SIG-M5 treated with dmso at 0.1 percent for 504 hours (cell line): ENCODE data around the gene CDKAL1.
"Not testable (repeated sequence)": the region's sequence is repeated elsewhere in the genome, so short reads cannot be mapped to it uniquely, and the experiment has no call there.

Experiments used
- DNase-seq: peaks from one replicate; lab custom pipeline; 2025; ENCODE audit not compliant: unreplicated experiment; lab: John Stamatoyannopoulos, UW

The CDKAL1 gene

GRCh38 chr6:20827798-20828197, 293.5 kb downstream of the CDKAL1 start:
- no peak for DNase-seq

DNA sequence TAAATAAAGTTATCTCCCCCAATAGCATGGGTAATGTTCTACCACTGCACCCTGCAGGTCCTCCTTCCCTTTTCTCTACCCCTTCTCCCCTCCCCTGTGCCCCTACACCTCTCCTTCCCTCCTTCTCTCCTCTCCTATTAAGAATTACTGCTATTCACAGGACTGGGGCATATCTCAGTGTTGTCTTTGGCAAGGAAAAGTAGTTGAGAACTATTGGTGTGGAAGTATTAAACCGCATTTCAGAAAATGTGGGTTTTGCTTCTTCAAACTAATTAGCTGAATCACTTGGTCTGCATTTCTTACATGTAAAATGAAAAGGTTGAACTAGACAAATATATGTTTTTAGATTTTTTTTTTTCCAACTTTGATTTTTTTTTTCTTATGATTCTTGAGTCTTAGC, 296.3 kb downstream of the CDKAL1 start:
- no peak for DNase-seq

GRCh38 chr6:20831251-20831650, 297.0 kb downstream of the CDKAL1 start:
- not testable (repeated sequence) for DNase-seq

DNA sequence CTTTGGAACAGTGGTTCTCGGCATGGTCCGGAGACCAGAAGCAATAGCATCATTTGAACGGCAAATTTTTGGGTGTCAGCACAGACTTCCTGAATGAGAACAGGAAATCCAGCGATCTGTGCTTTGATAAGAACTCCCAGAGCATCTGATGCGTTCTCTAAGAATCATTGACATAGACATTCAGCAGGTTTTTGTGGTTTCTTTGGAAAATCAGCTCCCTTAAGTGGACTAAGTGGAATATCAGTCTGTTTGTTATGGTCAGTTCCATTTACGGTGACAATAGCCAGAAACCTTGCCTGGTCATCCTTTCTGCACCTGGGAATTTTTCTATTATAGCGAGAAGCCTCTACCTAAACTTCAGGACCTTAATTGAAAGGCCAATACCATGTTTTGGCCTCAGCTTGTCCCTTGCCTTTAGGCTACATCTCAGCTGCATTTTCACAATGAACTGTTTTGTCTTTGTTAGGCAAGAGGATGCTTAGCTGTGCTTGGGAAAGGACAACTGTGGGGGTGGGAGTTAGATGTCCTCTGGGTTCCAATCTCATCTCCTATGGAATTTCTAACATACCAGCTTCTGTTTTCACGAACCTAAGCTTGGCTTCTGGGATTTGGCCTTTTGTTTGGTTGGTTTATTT, 299.7 kb downstream of the CDKAL1 start:
- no peak for DNase-seq

DNA sequence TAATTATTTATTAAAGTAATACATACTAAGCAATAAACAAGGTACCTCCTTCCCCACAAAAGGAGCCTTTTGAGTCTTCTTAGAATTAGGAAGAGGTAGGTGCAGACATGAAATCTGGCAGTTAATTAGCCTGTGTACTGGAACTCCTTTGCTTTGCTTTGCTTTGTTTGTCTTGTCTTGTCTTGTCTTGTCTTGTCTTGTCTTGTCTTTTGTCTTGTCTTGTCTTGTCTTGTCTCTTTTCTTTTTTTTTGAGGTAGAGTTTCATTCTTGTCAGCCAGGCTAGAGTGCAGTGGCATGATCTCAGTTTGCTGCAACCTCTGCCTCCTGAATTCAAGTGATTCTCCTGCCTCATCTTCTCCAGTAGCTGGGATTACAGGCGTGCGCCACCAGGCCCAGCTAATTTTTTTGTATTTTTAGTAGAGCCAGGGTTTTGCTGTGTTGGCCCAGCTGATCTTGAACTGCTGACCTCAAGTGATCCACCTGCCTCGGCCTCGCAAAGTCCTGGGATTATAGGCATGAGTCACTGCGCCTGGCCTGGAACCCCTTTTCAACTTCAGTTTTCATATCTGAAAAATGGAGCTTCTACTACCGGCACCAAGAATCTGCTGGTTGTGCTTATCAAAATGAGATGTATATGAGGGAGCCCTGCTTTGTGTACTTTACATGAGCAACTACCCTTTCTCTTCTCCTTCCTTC, 301.2 kb downstream of the CDKAL1 start:
- DNase-seq = no peak

GRCh38 chr6:20837189-20837588, 302.9 kb downstream of the CDKAL1 start:
- DNase-seq = no peak

DNA sequence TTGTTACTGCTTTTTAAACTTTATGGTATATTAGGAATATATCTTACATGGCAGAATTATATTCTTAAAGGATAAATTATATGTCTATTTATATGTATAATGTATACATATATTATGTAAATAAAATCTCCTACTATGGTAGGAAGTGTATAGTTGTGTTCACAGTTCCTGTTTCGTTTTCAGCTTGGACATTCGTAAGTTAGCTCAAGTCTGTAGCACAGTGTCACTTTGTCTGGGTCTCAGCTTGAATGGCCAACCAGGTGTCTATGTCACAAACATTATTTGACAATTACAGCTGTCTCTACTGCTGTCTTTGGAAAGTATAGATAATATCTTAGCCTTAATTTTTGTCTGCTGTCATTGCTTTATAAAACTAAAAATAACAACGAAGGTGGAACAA, 303.9 kb downstream of the CDKAL1 start:
- DNase-seq = no peak

GRCh38 chr6:20839630-20840029, 305.4 kb downstream of the CDKAL1 start:
- no peak for DNase-seq

- no peak for DNase-seq
Measured at GRCh38 chr6:20840675-20841074, 306.4 kb downstream of the CDKAL1 start.

DNA sequence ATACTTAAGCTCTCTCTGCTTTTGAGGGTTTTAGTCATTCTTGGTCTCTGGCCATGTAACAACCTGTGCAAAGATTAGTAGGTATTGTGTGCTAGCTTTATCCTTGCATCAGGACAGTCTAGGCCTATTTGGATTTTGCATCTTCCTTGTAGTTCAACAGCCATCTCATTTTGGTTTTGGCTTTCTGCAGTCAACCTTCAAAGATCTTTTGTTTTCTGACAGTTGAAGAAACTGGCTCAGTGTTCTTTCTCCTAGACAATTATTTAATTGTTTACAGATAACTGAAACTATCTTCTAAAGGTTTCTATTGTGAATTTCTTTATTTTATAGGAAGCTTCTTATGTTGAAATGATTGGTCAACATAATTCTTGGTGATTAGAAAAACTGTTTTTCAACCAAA, 307.5 kb downstream of the CDKAL1 start:
- DNase-seq = no peak

- no peak for DNase-seq
Measured at GRCh38 chr6:20845592-20845991, 311.3 kb downstream of the CDKAL1 start.

GRCh38 chr6:20846602-20847028, 312.4 kb downstream of the CDKAL1 start:
- peak; percentile 18 for DNase-seq

GRCh38 chr6:20847904-20848303, 313.6 kb downstream of the CDKAL1 start:
- no peak for DNase-seq

DNA sequence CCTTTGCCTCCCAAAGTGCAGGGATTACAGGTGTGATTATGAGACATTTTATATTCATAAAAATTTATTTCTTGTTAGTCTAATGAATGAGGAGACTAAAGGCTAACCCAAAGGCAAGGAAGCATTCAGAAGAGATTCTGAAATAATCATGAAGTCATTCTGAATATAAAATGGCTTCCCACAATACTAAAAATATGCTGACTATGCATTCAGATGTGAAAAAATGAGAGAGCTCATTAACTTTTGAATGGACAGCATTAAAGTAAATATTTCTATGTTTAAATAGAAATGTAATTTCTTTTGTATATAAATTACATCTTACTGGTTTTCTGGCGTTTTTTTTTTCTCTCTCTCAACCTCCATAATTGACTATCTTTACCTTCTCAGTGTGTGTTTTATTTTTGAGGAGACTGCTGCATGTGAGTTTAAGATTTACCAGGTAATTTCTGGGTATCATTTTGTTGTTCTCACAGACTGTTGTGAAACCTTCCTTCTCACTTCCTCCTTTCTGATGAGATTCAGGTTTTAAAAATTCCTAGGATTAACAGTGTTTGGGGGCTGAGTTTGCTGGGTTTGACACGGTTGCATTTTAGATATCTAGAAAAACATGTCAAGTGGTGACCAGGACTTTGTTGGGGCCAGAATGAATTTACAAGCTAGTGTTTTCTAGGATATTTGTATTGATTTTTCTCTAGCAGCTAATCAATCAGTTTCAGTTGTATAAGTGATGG, 316.6 kb downstream of the CDKAL1 start:
- no peak for DNase-seq

DNA sequence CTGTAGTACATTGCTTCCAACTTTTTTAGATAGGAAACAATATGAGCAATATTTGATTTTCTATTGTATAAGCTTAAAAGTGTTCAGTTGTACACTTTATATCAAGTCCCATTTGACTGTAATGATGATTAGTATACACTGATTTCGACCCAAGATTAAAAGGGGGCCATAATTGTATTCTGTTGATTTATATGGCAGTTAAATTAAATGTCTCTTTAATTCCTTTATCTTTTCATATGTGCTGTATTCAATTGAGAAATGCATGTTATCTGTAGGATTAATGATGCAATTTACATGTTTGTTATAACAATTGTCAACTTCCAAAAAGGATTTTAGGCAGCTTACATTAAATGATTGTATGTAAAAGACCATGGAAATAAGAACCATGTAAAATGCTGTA, 317.5 kb downstream of the CDKAL1 start:
- DNase-seq = no peak

DNA sequence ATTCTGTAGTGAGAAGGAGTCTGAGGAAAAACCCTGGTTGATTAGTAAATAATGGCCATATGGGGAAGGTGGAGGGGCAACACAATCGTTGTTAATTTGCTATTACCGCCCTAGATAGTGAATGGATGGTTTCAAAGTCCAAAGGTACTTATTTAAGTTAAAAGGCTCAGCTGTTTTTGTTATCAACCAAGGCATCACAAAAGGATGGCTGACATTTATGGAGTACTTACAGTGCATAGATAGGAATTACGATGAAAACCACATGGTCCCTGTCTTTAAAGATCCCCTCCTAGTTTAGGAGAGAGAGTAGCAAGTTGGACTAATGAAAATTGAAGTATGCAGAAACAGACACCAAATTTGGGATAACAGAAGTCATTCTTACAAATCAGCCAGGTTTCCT, 319.6 kb downstream of the CDKAL1 start:
- no peak for DNase-seq

- DNase-seq = no peak
Measured at GRCh38 chr6:20856681-20857288, 322.5 kb downstream of the CDKAL1 start.

GRCh38 chr6:20861481-20861880, 327.2 kb downstream of the CDKAL1 start:
- DNase-seq = no peak

DNA sequence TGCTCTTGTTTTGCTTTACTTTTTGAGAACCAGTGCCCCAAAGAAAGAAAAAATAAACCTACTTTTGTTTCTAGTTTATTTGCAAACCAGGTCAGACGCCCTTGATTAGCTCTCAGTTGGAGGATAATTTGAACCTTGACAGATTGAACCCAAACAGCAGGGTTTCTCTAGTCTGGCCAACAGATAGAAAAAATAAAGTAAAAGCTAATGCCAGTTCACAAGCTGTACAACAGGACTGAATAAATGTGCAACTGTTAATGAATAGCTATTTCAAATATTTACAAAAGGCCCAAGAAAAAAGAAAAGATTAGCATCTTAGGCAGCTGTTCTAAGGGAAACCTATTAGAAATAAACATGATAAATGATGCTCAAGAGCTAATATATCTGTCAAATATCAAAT, 331.8 kb downstream of the CDKAL1 start:
- DNase-seq = no peak

DNA sequence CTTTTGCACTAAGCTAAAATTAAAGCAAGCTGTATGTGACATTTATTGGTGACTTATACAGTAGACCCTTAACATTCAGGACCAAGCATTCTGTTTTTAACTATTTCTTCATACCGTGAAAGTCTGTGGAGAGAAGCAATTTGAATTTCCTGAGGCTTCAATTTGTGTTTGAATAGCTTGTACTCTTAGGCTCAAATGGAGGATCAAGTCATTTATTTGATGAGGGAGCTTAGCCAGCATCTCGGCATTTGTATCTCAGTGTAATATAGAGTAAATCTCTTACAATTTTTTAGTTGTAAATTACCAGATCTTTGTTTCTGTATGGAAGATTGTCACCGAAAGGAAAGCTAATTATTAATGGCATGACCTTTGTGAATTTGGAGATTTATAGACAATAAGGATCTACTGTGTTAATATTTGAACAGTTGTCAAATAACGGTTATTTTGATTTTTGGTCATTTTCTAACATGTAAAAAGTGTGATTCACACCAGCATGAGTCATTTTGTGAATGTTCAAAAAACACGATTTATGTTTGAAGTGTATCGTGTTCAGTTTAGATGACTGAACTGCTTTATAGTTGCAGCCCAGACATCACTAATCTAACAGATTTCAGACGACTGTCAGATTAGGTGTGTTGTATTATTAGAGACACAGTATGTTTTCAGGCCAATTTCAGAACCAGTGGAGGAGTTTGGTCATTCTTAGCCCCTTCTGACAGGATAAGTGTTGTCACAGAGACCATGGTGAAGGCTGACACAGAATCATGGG, 332.9 kb downstream of the CDKAL1 start:
- DNase-seq = no peak
